K562 (cell line): ENCODE measurements around the gene HP. TPM values are rescaled to one million over a fixed set of nuclear protein-coding genes. Genes with fewer than 3 reads are reported as not detected.

Source experiments
- CBFA2T2 ChIP-seq: fragments of 450-650 bp; conservative IDR thresholded peaks from 2 replicates; pipeline ENCODE4 v1.6.1; 2017; ENCODE audit warnings: mild to moderate bottlenecking
- CHAMP1 ChIP-seq: fragments of 450-650 bp; IDR thresholded peaks from 2 replicates; pipeline ENCODE4 v1.6.1; 2016; ENCODE audit warnings: mild to moderate bottlenecking
- CHD2 ChIP-seq: IDR thresholded peaks from 2 replicates; pipeline ENCODE4 v1.6.1; 2011; ENCODE audit warnings: low read depth, low read length
- CREM ChIP-seq: IDR thresholded peaks from 2 replicates; pipeline ENCODE4 v1.6.1; 2014; ENCODE audit warnings: antibody characterized with exemption, low read depth
- EP300 ChIP-seq: IDR thresholded peaks from 2 replicates; pipeline ENCODE4 v1.6.1; 2012; ENCODE audit warnings: low read length, improper control_type of control experiment
- MCM5 ChIP-seq: fragments of 450-650 bp; IDR thresholded peaks from 2 replicates; pipeline ENCODE4 v1.6.1; 2016; ENCODE audit warnings: low read depth
- MECOM ChIP-seq: fragments of 250-450 bp; sonication (Bioruptor Pico); IDR thresholded peaks from 2 replicates; pipeline ENCODE4 v1.8.0; 2022; ENCODE audit warnings: inconsistent platforms
- MITF ChIP-seq: IDR thresholded peaks from 2 replicates; pipeline ENCODE4 v1.6.1; 2014; ENCODE audit warnings: antibody characterized with exemption
- PHF8 ChIP-seq: fragments of 200-600 bp; sonication (generic); IDR thresholded peaks from 2 replicates; pipeline ENCODE4 v1.6.1; 2012; ENCODE audit warnings: mixed run types, mild to moderate bottlenecking, inconsistent platforms, low read length, moderate library complexity, borderline replicate concordance
- PTRF ChIP-seq: fragments of 450-650 bp; IDR thresholded peaks from 2 replicates; pipeline ENCODE4 v1.6.1; 2016; ENCODE audit warnings: mild to moderate bottlenecking, missing genetic modification characterization, missing compliant biosample characterization
- RB1 ChIP-seq: fragments of 450-650 bp; IDR thresholded peaks from 2 replicates; pipeline ENCODE4 v1.6.1; 2017; ENCODE audit warnings: low read depth, mild to moderate bottlenecking
- RNF219 ChIP-seq: fragments of 250-450 bp; sonication (Bioruptor Pico); IDR thresholded peaks from 2 replicates; pipeline ENCODE4 v1.5.0; 2022; ENCODE audit warnings: mild to moderate bottlenecking
- STAG1 ChIP-seq: sonication (generic); formaldehyde crosslinking; IDR thresholded peaks from 2 replicates; pipeline ENCODE4 v1.5.0; 2020; ENCODE audit warnings: missing genetic modification reagents, borderline replicate concordance
- TFE3 ChIP-seq: fragments of 450-650 bp; formaldehyde crosslinking; IDR thresholded peaks from 2 replicates; pipeline ENCODE4 v1.4.0; 2020; ENCODE audit warnings: mild to moderate bottlenecking, mixed read lengths
- ZBTB43 ChIP-seq: sonication (generic); formaldehyde crosslinking; IDR thresholded peaks from 2 replicates; pipeline ENCODE4 v1.8.0; 2023; ENCODE audit warnings: mild to moderate bottlenecking, missing genetic modification reagents
- ZNF253 ChIP-seq: fragments of 250-450 bp; sonication (Bioruptor Pico); conservative IDR thresholded peaks from 2 replicates; pipeline ENCODE4 v1.6.1; 2021; ENCODE audit warnings: mild to moderate bottlenecking
- ZNF449 ChIP-seq: fragments of 250-450 bp; sonication (Bioruptor Pico); IDR thresholded peaks from 2 replicates; pipeline ENCODE4 v1.8.0; 2022; ENCODE audit warnings: moderate library complexity, mild to moderate bottlenecking, inconsistent platforms
- ZNF780A ChIP-seq: fragments of 250-450 bp; sonication (Bioruptor Pico); IDR thresholded peaks from 2 replicates; pipeline ENCODE4 v1.5.0; 2021; ENCODE audit warnings: mild to moderate bottlenecking
- polyA plus RNA-seq, 8 experiments: library from polyadenylated mRNA; depleted of rRNA in 4 of 8; stranded (reverse) in 5 of 8; unstranded in 3 of 8; fragments of >200 nt; fragmentation: Nextera tagmentation in 2 of 8; fragmentation: Illumina TruSeq in 1 of 8; extraction: Ambion mirVana in 2 of 8; extraction: Trizol in 1 of 8; gene quantifications; 2 replicates each; pipeline versions ENCODE4 v1.2.1 to v1.2.3, GENCODE V29; 2011 to 2014; ENCODE audit warnings: inconsistent platforms in 1 of 8, missing spikeins in 1 of 8
- total RNA-seq, 7 experiments: library from RNA; depleted of rRNA in 6 of 7; stranded (reverse); fragments of >200 nt in 6 of 7; fragmentation: Illumina TruSeq in 2 of 7; extraction: Trizol in 2 of 7; gene quantifications; 2 replicates each; pipeline versions ENCODE4 v1.2.1 to v1.2.3, GENCODE V29; 2011 to 2021; ENCODE audit warnings: low replicate concordance in 1 of 7

Gene HP
- total and polyA plus RNA-seq, 9 of the 15 experiments (the other 6 are each of a cell fraction or from before 2014, with no cell fraction given): 0.04 to 8.7 TPM; not detected in 7

- TF ChIP-seq RNF219 (CRISPR knock-in tag) (no peak), ZBTB43 (CRISPR knock-in tag) (no peak), ZNF253 (CRISPR knock-in tag) (no peak), PHF8 (peak; percentile 88), STAG1 (CRISPR knock-in tag) (no peak), MCM5 (no peak), CREM (peak; percentile 68), ZNF449 (no peak), EP300 (no peak), MITF (no peak), CBFA2T2 (no peak), CHAMP1 (no peak), CHD2 (peak; percentile 61; the same call in 1 of the 2 replicates), MECOM (no peak), ZNF780A (CRISPR knock-in tag) (no peak), TFE3 (CRISPR knock-in tag) (no peak), PTRF (tag) (no peak), RB1 (peak; percentile 77; the same call in 1 of the 2 replicates)
Measured at GRCh38 chr16:72008424-72009216, 45.7 kb upstream of the HP start, which contains the start of gene DHODH (continued).
